Naive thymus-derived CD4-positive, alpha-beta T cell (primary cell): ENCODE results near the gene TUB. TPM values are rescaled to one million over a fixed set of nuclear protein-coding genes. Genes with fewer than 3 reads are reported as not detected.

Source experiments
- ATAC-seq: fragments of 150-1000 bp; cut with Tn5 transposase; 2 replicates; pipeline ENCODE4 v1.10.0; 2021; ENCODE audit warnings: mild to moderate bottlenecking, moderate library complexity
- CTCF ChIA-PET: fragments of 350-600 bp; sonication (Branson Sonifier 250); formaldehyde crosslinking; loops from one replicate; lab custom pipeline; 2021; ENCODE audit warnings: antibody characterized with exemption; lab: Charles Lee
- POLR2A ChIA-PET: fragments of 350-600 bp; sonication (Branson Sonifier 250); formaldehyde crosslinking; loops from one replicate; lab custom pipeline; 2021; ENCODE audit warnings: antibody characterized with exemption, inconsistent platforms; lab: Charles Lee
- DNase-seq, 9 donors: peaks; one replicate each; pipeline versions ENCODE4 v3.0.0 to v3.0.0-alpha.2; 2020 to 2022; ENCODE audit warnings: mixed read lengths in 1 of 9
- H3K27ac ChIP-seq: one replicate; pipeline ENCODE4 v1.7.0; 2013; ENCODE audit warnings: mild to moderate bottlenecking, low read depth, low read length, moderate library complexity
- H3K27me3 ChIP-seq, 2 donors: one replicate each; pipeline ENCODE4 v1.7.0; 2013; ENCODE audit warnings: low read length in 2 of 2, mild to moderate bottlenecking in 2 of 2, moderate library complexity in 2 of 2; ENCODE audit not compliant: control insufficient read depth in 2 of 2, insufficient read depth in 2 of 2
- H3K36me3 ChIP-seq, 3 experiments: 1 replicate in 2 of 3; 2 replicates in 1 of 3; pipeline ENCODE4 v1.7.0; 2013; ENCODE audit warnings: low read length in 3 of 3, mild to moderate bottlenecking in 3 of 3, moderate library complexity in 1 of 3; ENCODE audit not compliant: insufficient read depth in 3 of 3, control insufficient read depth in 2 of 3
- H3K4me1 ChIP-seq, 2 donors: one replicate each; pipeline ENCODE4 v1.7.0; 2013; ENCODE audit warnings: low read length in 2 of 2, mild to moderate bottlenecking in 2 of 2, moderate library complexity in 1 of 2; ENCODE audit not compliant: control insufficient read depth in 2 of 2, insufficient read depth in 2 of 2
- H3K4me3 ChIP-seq: 2 replicates; pipeline ENCODE4 v1.7.0; 2013; ENCODE audit warnings: mild to moderate bottlenecking, low read length
- H3K9me3 ChIP-seq, 3 experiments: 1 replicate in 2 of 3; 2 replicates in 1 of 3; pipeline ENCODE4 v1.7.0; 2013; ENCODE audit warnings: low read length in 3 of 3; ENCODE audit not compliant: control insufficient read depth in 2 of 3
- H3K27ac Mint-ChIP-seq, 9 donors: one replicate each; pipeline ENCODE4 v1.8.0; 2020 to 2022; ENCODE audit warnings: mixed read lengths in 9 of 9, mild to moderate bottlenecking in 8 of 9, moderate library complexity in 5 of 9, inconsistent platforms in 2 of 9
- H3K27me3 Mint-ChIP-seq, 5 donors: one replicate each; pipeline ENCODE4 v1.8.0; 2021 to 2022; ENCODE audit warnings: mixed read lengths in 5 of 5, mild to moderate bottlenecking in 1 of 5
- H3K36me3 Mint-ChIP-seq, 5 donors: one replicate each; pipeline ENCODE4 v1.8.0; 2020 to 2022; ENCODE audit warnings: mixed read lengths in 5 of 5, mild to moderate bottlenecking in 3 of 5, inconsistent platforms in 1 of 5
- H3K4me1 Mint-ChIP-seq, 7 donors: one replicate each; pipeline ENCODE4 v1.8.0; 2020 to 2022; ENCODE audit warnings: mixed read lengths in 7 of 7, mild to moderate bottlenecking in 3 of 7, inconsistent platforms in 1 of 7
- H3K4me3 Mint-ChIP-seq, 10 donors: one replicate each; pipeline ENCODE4 v1.8.0; 2020 to 2022; ENCODE audit warnings: mild to moderate bottlenecking in 10 of 10, mixed read lengths in 10 of 10, moderate library complexity in 6 of 10, inconsistent platforms in 2 of 10
- H3K9me3 Mint-ChIP-seq, 11 donors: one replicate each; pipeline ENCODE4 v1.8.0; 2020 to 2022; ENCODE audit warnings: mixed read lengths in 11 of 11, mild to moderate bottlenecking in 4 of 11, inconsistent platforms in 1 of 11, moderate library complexity in 1 of 11
- intact Hi-C, 2 donors: fragments of 100-400 bp; cut with micrococcal nuclease; formaldehyde crosslinking; loops; one replicate each; pipeline ENCODE4 v1.15.1; 2023
- polyA plus RNA-seq, 2 donors: library from polyadenylated mRNA; unstranded; fragments of 300-500 nt; fragmentation: Illumina TruSeq; gene quantifications; one replicate each; pipeline ENCODE4 v1.2.3, GENCODE V29; 2021
- total RNA-seq, 6 experiments: library from RNA in 5 of 6; stranded (reverse) in 5 of 6; gene quantifications; 1 replicate in 5 of 6; 2 replicates in 1 of 6; pipeline ENCODE4 v1.2.3 and lab custom pipeline; 2021 to 2026

Gene TUB
- total RNA-seq (under 1 TPM in 3 of 5 experiments, not detected in 2; 0.05 to 0.07 (median 0.05) TPM), polyA plus RNA-seq (under 1 TPM in 1 of 2 donors, not detected in 1; 0.12 TPM), total RNA-seq (lab: John Stamatoyannopoulos, UW) (0.54 reads per million)

DNA sequence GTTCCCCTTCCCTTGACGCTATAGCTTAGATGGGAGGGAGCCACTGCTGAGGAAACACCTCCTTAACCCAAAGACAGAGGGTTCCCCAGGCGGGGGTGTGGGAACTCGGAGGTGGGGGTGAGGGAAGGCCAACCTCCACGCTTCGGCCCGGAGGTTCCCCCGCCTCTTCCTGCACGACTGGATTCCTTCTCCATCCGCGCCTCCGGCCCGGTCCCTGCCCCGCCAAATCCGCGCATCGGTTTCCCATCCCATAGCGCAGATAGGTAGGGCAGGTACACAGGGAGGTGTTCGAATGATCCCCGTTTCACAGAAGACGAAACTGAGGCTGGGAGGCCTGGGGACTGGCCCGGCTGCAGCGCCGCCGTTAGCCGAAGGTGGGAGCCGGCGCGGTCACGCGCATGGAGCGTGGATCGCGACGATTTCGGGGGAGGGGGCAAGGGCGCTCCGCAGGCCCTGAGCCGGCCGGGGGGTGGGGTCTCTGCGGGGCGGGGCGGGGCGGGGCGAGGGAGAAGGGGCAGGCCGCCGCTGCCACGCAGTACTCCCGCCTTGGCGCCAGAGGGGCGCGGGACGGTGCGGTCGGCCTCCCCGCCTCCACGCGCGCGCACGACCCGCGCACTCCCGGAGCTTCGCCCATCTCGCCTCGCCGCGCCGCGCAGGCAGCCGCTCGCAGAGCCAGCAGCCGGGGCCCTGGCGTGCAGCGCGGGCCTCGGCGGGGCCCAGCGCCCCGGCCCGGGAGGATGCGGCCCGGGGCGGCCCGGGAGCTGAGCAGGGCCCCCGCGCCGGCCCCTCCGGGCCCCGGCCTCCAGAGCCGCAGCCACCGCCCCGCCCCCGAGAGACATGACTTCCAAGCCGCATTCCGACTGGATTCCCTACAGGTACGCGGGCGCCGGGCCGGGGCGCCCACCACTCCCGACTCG is at the start of gene TUB:
Gene TUB (plus strand): TSS at position 538 of the 917 bp plus-strand sequence. CDS start 300 bp downstream, at position 838.
- H3K9me3 ChIP-seq: no peaks in the 10 kb centered on the region
- Mint-ChIP-seq H3K36me3 (no peaks in the 10 kb centered on the region), H3K9me3 (peaks cover 0 to 6% (median 0%) of the 10 kb centered on the region in 11 donors), H3K27me3 (peaks cover 47 to 68% (median 54%) of the 10 kb centered on the region in 5 donors), H3K27ac (no peak within 1 kb of the TSS), H3K4me3 (peak within 1 kb of the TSS; percentile 47 to 82 (median 71)), H3K4me1 (peaks cover 0 to 10% (median 5%) of the 10 kb centered on the region in 7 donors)
- ChIA-PET POLR2A (no interaction called here), CTCF (no interaction called here)
- H3K27ac ChIP-seq: no peak within 1 kb of the TSS
- peaks cover 0 to 6% of the 10 kb centered on the region in 2 donors for H3K27me3 ChIP-seq
- no peaks in the 10 kb centered on the region for H3K4me1 ChIP-seq
- no peak for DNase-seq
- H3K4me3 ChIP-seq: no peak within 1 kb of the TSS
- ATAC-seq: peak; percentile 33
- no peaks in the 10 kb centered on the region for H3K36me3 ChIP-seq
- intact Hi-C loops: no loop called here

DNA sequence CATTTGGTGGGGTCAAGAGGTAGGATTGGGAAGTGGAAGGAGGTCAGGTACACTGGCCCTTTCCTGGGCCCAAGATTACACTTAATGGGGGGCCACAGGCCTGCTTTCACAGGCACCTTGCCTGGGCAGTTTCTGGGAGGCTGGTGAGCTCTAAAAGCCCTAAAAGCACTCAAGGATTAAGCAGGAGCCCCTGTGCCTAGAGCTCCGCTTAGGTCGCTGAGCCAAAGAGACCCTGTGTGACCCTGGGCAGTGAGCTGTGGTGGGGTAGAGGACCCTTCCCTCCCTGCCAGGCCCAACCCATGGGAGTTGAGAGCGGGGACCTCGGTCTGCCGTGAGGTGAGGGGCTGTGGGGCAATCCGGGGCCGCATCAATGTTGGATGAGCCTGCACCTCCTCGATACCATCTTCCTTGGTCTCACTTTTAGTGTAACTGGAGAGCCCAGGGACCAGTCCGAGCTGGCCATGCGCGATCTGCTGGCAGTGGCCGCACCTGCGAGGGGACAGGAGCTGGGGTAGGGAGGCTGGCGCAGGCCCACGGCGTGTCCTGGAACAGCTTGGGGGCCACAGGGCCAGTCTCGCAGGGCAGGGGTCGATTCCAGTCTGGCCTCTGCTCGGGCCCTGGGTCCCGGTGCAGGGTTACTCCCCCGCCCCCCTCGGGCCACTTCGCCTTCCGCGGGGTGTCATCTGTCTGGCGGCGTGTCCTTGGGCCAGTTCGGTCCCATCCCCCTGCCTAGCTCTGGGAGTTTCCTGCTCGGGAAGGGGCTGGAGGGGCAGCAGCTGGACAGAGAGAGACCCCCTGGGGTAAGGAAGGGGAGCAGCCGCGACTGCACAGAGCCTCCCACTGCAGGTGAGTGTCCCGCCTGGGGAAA is 49.5 kb upstream of the TUB start:
- no peak overlapping the region for H3K27ac Mint-ChIP-seq
- no peaks in the 10 kb centered on the region for H3K4me1 ChIP-seq
- ATAC-seq: no peak
- no peaks in the 10 kb centered on the region for H3K9me3 Mint-ChIP-seq
- no peak for DNase-seq
- peaks cover 0 to 8% (median 5%) of the 10 kb centered on the region in 7 donors for H3K4me1 Mint-ChIP-seq
- peaks cover 17 to 39% (median 26%) of the 10 kb centered on the region in 5 donors for H3K27me3 Mint-ChIP-seq
- H3K36me3 Mint-ChIP-seq: no peaks in the 10 kb centered on the region
- no peak overlapping the region for H3K27ac ChIP-seq
- no peaks in the 10 kb centered on the region for H3K9me3 ChIP-seq
- H3K27me3 ChIP-seq: peaks cover 0 to 5% of the 10 kb centered on the region in 2 donors
- H3K4me3 ChIP-seq: no peak overlapping the region
- POLR2A ChIA-PET: no interaction called here
- no peak overlapping the region for H3K4me3 Mint-ChIP-seq
- intact Hi-C loops: loop anchor here in 1 of 2 donors (2.0 kb wide), 1 partner anchor 59 kb away; no protein-coding TSS in a partner anchor
- CTCF ChIA-PET: no interaction called here
- H3K36me3 ChIP-seq: no peaks in the 10 kb centered on the region

- Histone ChIP-seq H3K36me3 (no peaks in the 10 kb centered on the region), H3K27ac (no peak overlapping the region), H3K4me3 (no peak overlapping the region), H3K9me3 (no peaks in the 10 kb centered on the region), H3K4me1 (no peaks in the 10 kb centered on the region), H3K27me3 (peaks cover 0 to 5% of the 10 kb centered on the region in 2 donors)
- Mint-ChIP-seq H3K9me3 (no peaks in the 10 kb centered on the region), H3K36me3 (no peaks in the 10 kb centered on the region), H3K4me1 (peaks cover 0 to 8% (median 5%) of the 10 kb centered on the region in 7 donors), H3K27me3 (peaks cover 12 to 39% (median 26%) of the 10 kb centered on the region in 5 donors), H3K4me3 (peak overlapping the region in 1 of 10 donors; percentile 15), H3K27ac (no peak overlapping the region)
- intact Hi-C loops: loop anchor here in 1 of 2 donors (2.0 kb wide), 1 partner anchor 59 kb away; no protein-coding TSS in a partner anchor
- no peak for ATAC-seq
- POLR2A ChIA-PET: no interaction called here
- no peak for DNase-seq
- CTCF ChIA-PET: interaction anchor here (3.2 kb wide), 1 partner anchor 67 kb away, joined by 36 read pairs; no protein-coding TSS in a partner anchor
Measured at GRCh38 chr11:8032122-8032521, 48.9 kb upstream of the TUB start.

- DNase-seq (no peak), ATAC-seq (peak; percentile 4)
- intact Hi-C loops: loop anchor here (1.0 to 2.0 kb wide), 3 partner anchors 26 to 67 kb away; no protein-coding TSS in a partner anchor
- Mint-ChIP-seq H3K4me3 (peak overlapping the region in 5 of 10 donors; percentile 8 to 37 (median 33)), H3K27me3 (peaks cover 11 to 40% (median 28%) of the 10 kb centered on the region in 5 donors), H3K27ac (no peak overlapping the region), H3K9me3 (no peaks in the 10 kb centered on the region), H3K36me3 (no peaks in the 10 kb centered on the region), H3K4me1 (peaks cover 0 to 8% (median 5%) of the 10 kb centered on the region in 7 donors)
- POLR2A ChIA-PET: no interaction called here
- CTCF ChIA-PET: interaction anchor here (1.0 to 3.2 kb wide), 4 partner anchors 9 to 71 kb away, joined by 3 to 36 read pairs (median 4); no protein-coding TSS in a partner anchor
- Histone ChIP-seq H3K27me3 (peaks cover 0 to 5% of the 10 kb centered on the region in 2 donors), H3K4me3 (no peak overlapping the region), H3K9me3 (no peaks in the 10 kb centered on the region), H3K4me1 (no peaks in the 10 kb centered on the region), H3K36me3 (no peaks in the 10 kb centered on the region), H3K27ac (no peak overlapping the region)
Measured at GRCh38 chr11:8032576-8033304, 48.3 kb upstream of the TUB start.

GRCh38 chr11:8033305-8034105 is 47.5 kb upstream of the TUB start:
- Mint-ChIP-seq H3K36me3 (no peaks in the 10 kb centered on the region), H3K27ac (no peak overlapping the region), H3K27me3 (peaks cover 5 to 43% (median 31%) of the 10 kb centered on the region in 5 donors), H3K9me3 (no peaks in the 10 kb centered on the region), H3K4me1 (peaks cover 0 to 8% (median 5%) of the 10 kb centered on the region in 7 donors), H3K4me3 (peak overlapping the region in 5 of 10 donors; percentile 8 to 37 (median 33))
- CTCF ChIA-PET: interaction anchor here (0.8 to 3.2 kb wide), 5 partner anchors 10 to 71 kb away, joined by 3 to 36 read pairs (median 4); no protein-coding TSS in a partner anchor
- peaks cover 0 to 5% of the 10 kb centered on the region in 2 donors for H3K27me3 ChIP-seq
- ATAC-seq: peak; percentile 83
- H3K9me3 ChIP-seq: no peaks in the 10 kb centered on the region
- intact Hi-C loops: loop anchor here (1.0 to 2.0 kb wide), 3 partner anchors 27 to 66 kb away; no protein-coding TSS in a partner anchor
- H3K27ac ChIP-seq: no peak overlapping the region
- POLR2A ChIA-PET: no interaction called here
- peak in 7 of 9 donors; percentile 28 to 49 (median 39) for DNase-seq
- H3K4me3 ChIP-seq: no peak overlapping the region
- H3K36me3 ChIP-seq: no peaks in the 10 kb centered on the region
- no peaks in the 10 kb centered on the region for H3K4me1 ChIP-seq
